Esophagus squamous epithelium (tissue), 4 donors: ENCODE measurements around the gene VGLL1.

Experiments used
- POLR2A ChIP-seq, 4 donors: fragments of 450-650 bp; IDR thresholded peaks; one replicate each; pipeline ENCODE4 v1.6.1; 2017; ENCODE audit warnings: antibody characterized with exemption in 4 of 4, mild to moderate bottlenecking in 4 of 4, moderate library complexity in 3 of 4
- TF ChIP-seq, protein P1 (sequence below), 6 experiments: fragments of 450-650 bp in 4 of 6; fragments of 200-600 bp in 2 of 6; sonication (generic) in 2 of 6; IDR thresholded peaks; one replicate each; pipeline ENCODE4 v1.5.1; 2016 to 2019; ENCODE audit warnings: antibody characterized with exemption in 6 of 6, mild to moderate bottlenecking in 4 of 6, moderate library complexity in 4 of 6

DNA sequence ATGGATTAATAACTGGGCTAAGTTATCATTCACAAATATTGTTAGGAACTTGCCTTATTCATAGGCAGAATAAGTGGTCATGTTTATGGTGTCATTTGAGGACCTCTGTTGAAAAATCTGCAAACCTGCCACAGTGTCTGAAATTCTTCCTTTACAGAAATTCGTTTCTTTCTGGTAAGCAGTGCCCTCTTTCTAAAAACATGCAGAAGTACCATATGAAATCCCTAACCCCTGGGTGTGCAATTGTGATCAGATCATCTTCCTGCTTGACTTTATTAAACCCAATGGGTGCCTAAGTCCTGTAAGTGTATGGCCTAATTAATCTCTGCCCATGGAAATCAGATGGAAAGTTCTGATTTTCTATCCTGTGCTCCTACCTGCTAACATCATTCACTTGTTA, 39.0 kb upstream of the VGLL1 start:
- TF ChIP-seq, protein P1, sequence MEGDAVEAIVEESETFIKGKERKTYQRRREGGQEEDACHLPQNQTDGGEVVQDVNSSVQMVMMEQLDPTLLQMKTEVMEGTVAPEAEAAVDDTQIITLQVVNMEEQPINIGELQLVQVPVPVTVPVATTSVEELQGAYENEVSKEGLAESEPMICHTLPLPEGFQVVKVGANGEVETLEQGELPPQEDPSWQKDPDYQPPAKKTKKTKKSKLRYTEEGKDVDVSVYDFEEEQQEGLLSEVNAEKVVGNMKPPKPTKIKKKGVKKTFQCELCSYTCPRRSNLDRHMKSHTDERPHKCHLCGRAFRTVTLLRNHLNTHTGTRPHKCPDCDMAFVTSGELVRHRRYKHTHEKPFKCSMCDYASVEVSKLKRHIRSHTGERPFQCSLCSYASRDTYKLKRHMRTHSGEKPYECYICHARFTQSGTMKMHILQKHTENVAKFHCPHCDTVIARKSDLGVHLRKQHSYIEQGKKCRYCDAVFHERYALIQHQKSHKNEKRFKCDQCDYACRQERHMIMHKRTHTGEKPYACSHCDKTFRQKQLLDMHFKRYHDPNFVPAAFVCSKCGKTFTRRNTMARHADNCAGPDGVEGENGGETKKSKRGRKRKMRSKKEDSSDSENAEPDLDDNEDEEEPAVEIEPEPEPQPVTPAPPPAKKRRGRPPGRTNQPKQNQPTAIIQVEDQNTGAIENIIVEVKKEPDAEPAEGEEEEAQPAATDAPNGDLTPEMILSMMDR (IDR thresholded peaks at IDR 0.05), result no peak
- no peak for TF ChIP-seq POLR2A (IDR thresholded peaks at IDR 0.05)
